Measurements from ENCODE around the gene HERC2.
A peak's percentile ranks its signal among the peaks of the same experiment; 100 is the strongest.

HERC2 gene

GRCh38 chr15:28093752-28094535, 228.0 kb downstream of the HERC2 start:
- peak in 1 of 2 donors; percentile 62 for DNase-seq
- peak overlapping the region; percentile 52 to 58 for H3K4me3 ChIP-seq
- no peak for TF ChIP-seq CTCF (IDR thresholded peaks at IDR 0.05)
- intact Hi-C loops (cut with DNase I; ENCODE audit: low total_unique reads): no loop called here
- H3K4me1 ChIP-seq: peaks cover 0 to 46% (median 36%) of the 10 kb centered on the region in 4 donors
- peaks cover 0 to 4% (median 0%) of the 10 kb centered on the region in 3 donors for H3K36me3 ChIP-seq
- peak overlapping the region; percentile 87 to 96 for H3K27ac ChIP-seq
- no peaks in the 10 kb centered on the region for H3K27me3 ChIP-seq
- peaks cover 0 to 11% (median 5%) of the 10 kb centered on the region in 3 donors for H3K9me3 ChIP-seq

- intact Hi-C loops (cut with DNase I; ENCODE audit: low total_unique reads): no loop called here
- no peak for TF ChIP-seq CTCF (IDR thresholded peaks at IDR 0.05)
- H3K27me3 ChIP-seq: no peaks in the 10 kb centered on the region
Measured at GRCh38 chr15:28091313-28091712, 230.7 kb downstream of the HERC2 start.

GRCh38 chr15:28086175-28086703, 235.7 kb downstream of the HERC2 start:
- H3K4me1 ChIP-seq: peaks cover 0 to 3% (median 0%) of the 10 kb centered on the region in 4 donors
- TF ChIP-seq CTCF (IDR thresholded peaks at IDR 0.05): peak; percentile 68 to 72
- intact Hi-C loops (cut with DNase I; ENCODE audit: low total_unique reads): loop anchor here (5.0 kb wide), 1 partner anchor 36 kb away; no protein-coding TSS in a partner anchor
- no peak overlapping the region for H3K4me3 ChIP-seq
- no peaks in the 10 kb centered on the region for H3K27me3 ChIP-seq
- peak; percentile 70 to 73 for DNase-seq
- H3K27ac ChIP-seq: peak overlapping the region in 1 of 2 donors; percentile 48
- no peaks in the 10 kb centered on the region for H3K36me3 ChIP-seq
- peaks cover 0 to 5% (median 0%) of the 10 kb centered on the region in 3 donors for H3K9me3 ChIP-seq

More at GRCh38 chr15:28091313-28091712, 230.7 kb downstream of the HERC2 start:
- Histone ChIP-seq H3K9me3 (peaks cover 0 to 11% (median 5%) of the 10 kb centered on the region in 3 donors), H3K4me1 (peaks cover 0 to 21% (median 18%) of the 10 kb centered on the region in 4 donors), H3K27ac (no peak overlapping the region), H3K4me3 (no peak overlapping the region), H3K36me3 (peaks cover 0 to 4% (median 0%) of the 10 kb centered on the region in 3 donors)
- DNase-seq: no peak

- Histone ChIP-seq H3K4me3 (no peak overlapping the region), H3K27me3 (no peaks in the 10 kb centered on the region), H3K9me3 (peaks cover 0 to 3% (median 0%) of the 10 kb centered on the region in 3 donors), H3K36me3 (no peaks in the 10 kb centered on the region), H3K27ac (no peak overlapping the region), H3K4me1 (peaks cover 0 to 3% (median 0%) of the 10 kb centered on the region in 4 donors)
- TF ChIP-seq CTCF (IDR thresholded peaks at IDR 0.05): no peak
- DNase-seq: no peak
- intact Hi-C loops (cut with DNase I; ENCODE audit: low total_unique reads): loop anchor here (5.0 kb wide), 1 partner anchor 37 kb away; no protein-coding TSS in a partner anchor
Measured at GRCh38 chr15:28085489-28086174, 236.3 kb downstream of the HERC2 start.

GRCh38 chr15:28084547-28084946, 237.4 kb downstream of the HERC2 start:
- Histone ChIP-seq H3K27ac (no peak overlapping the region), H3K36me3 (no peaks in the 10 kb centered on the region), H3K27me3 (no peaks in the 10 kb centered on the region), H3K4me1 (peaks cover 0 to 3% (median 0%) of the 10 kb centered on the region in 4 donors), H3K4me3 (no peak overlapping the region), H3K9me3 (no peaks in the 10 kb centered on the region)
- no peak for DNase-seq
- no peak for TF ChIP-seq CTCF (IDR thresholded peaks at IDR 0.05)
- intact Hi-C loops (cut with DNase I; ENCODE audit: low total_unique reads): no loop called here

Data from tibial artery (tissue), 4 donors.